CD4-positive, alpha-beta T cell treated with Interleukin-10 for 1 hour (primary cell): Measurements from ENCODE around the gene ARSD.
A peak's percentile ranks its signal among the peaks of the same experiment; 100 is the strongest.
"Not testable (repeated sequence)": the region's sequence is repeated elsewhere in the genome, so short reads cannot be mapped to it uniquely, and the experiment has no call there.

Experiments
- DNase-seq: peaks from one replicate; pipeline ENCODE4 v3.0.0-alpha.2; 2020

Gene ARSD, protein sequence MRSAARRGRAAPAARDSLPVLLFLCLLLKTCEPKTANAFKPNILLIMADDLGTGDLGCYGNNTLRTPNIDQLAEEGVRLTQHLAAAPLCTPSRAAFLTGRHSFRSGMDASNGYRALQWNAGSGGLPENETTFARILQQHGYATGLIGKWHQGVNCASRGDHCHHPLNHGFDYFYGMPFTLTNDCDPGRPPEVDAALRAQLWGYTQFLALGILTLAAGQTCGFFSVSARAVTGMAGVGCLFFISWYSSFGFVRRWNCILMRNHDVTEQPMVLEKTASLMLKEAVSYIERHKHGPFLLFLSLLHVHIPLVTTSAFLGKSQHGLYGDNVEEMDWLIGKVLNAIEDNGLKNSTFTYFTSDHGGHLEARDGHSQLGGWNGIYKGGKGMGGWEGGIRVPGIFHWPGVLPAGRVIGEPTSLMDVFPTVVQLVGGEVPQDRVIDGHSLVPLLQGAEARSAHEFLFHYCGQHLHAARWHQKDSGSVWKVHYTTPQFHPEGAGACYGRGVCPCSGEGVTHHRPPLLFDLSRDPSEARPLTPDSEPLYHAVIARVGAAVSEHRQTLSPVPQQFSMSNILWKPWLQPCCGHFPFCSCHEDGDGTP

GRCh38 chrX:2928583-2929434 lies at the start of gene ARSD:
Gene ARSD, minus strand, starts transcription at chrX:2929339. Its CDS starts 64 bp downstream, at chrX:2929275.
- peak; percentile 53 for DNase-seq

DNA sequence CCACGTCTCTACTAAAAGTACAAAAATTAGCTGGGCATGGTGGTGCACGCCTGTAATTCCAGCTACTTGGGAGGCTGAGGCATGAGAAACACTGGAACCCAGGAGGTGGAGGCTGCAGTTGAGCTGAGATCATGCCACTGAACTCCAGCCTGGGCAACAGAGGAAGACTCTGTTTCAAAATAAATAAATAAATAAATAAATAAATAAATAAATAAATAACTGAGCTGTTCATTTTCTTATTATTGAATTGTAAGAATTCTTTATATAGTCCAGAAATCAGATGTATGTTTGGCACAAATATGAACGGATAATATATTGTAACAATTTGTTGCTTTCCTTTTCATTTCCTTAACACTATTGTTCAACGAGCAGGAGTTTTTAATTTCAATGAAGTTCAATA lies 49.5 kb upstream of the ARSD start:
- not testable (repeated sequence) for DNase-seq

GRCh38 chrX:2974961-2975360 lies 45.8 kb upstream of the ARSD start:
- DNase-seq, result no peak

- DNase-seq, result no peak
Observed at GRCh38 chrX:2972391-2972790, 43.3 kb upstream of the ARSD start.

GRCh38 chrX:2969021-2969420 lies 39.9 kb upstream of the ARSD start:
- DNase-seq, result no peak

- DNase-seq, result peak; percentile 1
Observed at GRCh38 chrX:2967998-2968909, 39.1 kb upstream of the ARSD start.

DNA sequence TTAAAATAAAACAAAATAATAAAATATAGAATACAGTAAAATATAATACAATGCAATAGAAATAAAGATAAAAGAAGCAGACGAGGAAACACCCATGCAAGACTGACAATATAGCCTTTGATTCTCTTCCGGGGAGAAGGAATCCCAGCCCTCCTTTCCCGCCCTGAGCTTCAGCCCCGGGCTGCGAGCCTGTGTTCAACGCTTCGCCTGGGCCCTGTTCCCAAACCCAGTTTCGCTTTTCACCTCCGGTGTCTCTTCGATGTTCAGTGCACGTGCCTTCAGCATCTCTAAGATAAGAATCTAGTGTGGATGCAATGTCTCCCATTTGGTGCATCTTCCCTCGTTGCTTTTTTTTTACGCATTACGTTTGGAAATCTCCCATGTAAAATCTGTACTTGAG lies 38.4 kb upstream of the ARSD start:
- DNase-seq, result no peak

DNA sequence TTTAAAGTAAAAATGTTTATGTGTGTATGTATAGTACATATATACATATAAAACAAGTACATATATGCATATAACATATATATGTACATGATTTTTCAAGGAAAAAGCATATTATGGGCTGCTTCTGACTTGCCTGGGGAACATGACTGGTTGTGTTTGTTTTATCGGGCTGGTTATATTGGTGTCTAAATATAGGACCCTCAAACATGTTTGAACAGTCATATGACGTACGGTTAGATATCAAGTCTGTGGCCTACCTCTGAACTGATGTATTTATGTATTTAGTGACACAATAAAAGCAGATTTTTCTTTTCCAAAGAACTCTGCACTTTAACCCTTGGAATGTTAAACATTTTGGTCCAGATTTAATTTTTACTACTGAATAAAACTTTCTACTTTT lies 37.9 kb upstream of the ARSD start:
- DNase-seq, result no peak

GRCh38 chrX:2965965-2966364 lies 36.8 kb upstream of the ARSD start:
- no peak for DNase-seq

DNA sequence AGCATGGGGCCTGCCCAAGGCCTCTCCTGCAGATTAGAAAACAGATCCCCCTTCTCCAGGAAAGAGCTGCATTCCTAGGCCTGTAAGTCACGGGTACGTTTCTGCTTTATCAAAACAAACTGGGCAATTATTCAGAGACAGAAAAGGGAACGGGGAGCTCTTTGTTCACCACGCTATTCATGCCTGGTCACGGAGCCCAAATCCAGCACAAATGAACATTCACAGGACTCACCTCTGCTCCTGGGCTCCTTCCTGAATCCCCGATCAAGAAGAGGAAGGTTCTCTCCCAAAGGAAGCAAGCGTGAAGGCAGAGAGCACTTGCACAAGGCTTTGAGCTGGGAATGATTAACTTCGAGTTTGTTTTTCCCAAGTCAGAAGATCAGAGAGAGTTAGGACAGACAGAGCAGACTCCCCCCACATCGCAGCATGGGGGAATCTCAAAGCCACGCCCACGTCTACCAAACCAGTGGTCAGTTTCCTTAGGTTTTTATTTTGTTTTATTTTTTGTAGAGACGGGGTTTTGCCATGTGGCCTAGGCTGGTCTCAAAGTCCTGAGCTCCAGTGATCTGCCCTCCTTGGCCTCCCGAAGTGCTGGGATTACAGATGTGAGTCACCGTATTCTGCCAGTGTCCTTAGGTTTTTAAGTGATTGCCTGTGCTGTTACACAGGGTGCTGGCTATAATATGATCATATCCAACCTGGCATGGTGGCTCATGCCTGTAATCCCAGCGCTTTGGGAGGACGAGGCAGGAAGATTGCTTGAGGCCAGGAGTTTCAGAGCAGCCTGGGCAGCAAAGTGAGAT lies 35.1 kb upstream of the ARSD start:
- DNase-seq, result not testable (repeated sequence)

- not testable (repeated sequence) for DNase-seq
Observed at GRCh38 chrX:2963449-2963848, 34.3 kb upstream of the ARSD start.

DNA sequence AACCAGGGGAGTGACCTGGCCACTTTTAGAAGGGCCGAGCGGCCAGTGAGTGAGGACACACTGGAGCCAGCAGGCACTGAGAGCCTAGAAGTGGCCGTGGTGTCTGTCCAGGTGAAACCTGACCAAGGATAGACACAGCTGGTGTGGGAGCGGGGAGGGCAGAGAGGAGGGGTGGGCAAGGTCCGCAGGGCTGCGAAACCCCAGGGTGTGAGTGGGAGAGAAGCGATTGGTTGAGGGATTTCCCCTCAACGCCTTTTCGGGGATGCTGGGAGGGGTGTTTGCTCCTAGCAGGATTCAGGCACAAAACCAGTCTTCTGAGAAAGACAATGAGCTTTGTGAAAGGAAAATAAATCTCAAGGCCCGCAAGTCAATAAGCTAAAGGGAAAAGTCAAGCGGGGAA lies 33.2 kb upstream of the ARSD start:
- no peak for DNase-seq

- no peak for DNase-seq
Observed at GRCh38 chrX:2960861-2961515, 31.8 kb upstream of the ARSD start.

- no peak for DNase-seq
Observed at GRCh38 chrX:2958199-2958598, 29.1 kb upstream of the ARSD start.

- no peak for DNase-seq
Observed at GRCh38 chrX:2955838-2956237, 26.7 kb upstream of the ARSD start.

GRCh38 chrX:2955281-2955680 lies 26.1 kb upstream of the ARSD start:
- no peak for DNase-seq

DNA sequence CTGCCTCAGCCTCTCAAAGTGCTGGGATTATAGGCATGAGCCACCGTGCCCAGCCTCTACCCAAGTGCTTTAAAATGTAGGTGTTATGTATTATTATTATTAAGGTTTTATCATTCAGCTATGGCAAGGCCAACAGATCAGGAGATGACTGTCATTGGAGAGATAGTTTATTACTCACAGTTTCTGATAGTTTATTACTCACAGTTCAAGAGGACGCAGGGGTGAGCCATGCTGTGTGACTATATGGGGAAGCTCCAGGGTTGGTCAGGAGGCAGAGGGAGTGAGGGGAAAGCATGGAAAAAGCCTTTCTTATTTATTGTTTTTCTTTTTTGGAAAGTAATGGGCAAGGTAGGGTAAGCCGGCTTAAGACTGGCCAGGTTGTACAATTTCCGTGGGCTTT lies 25.4 kb upstream of the ARSD start:
- DNase-seq, result no peak

GRCh38 chrX:2937942-2938341 lies 8.8 kb upstream of the ARSD start:
- DNase-seq, result not testable (repeated sequence)

DNA sequence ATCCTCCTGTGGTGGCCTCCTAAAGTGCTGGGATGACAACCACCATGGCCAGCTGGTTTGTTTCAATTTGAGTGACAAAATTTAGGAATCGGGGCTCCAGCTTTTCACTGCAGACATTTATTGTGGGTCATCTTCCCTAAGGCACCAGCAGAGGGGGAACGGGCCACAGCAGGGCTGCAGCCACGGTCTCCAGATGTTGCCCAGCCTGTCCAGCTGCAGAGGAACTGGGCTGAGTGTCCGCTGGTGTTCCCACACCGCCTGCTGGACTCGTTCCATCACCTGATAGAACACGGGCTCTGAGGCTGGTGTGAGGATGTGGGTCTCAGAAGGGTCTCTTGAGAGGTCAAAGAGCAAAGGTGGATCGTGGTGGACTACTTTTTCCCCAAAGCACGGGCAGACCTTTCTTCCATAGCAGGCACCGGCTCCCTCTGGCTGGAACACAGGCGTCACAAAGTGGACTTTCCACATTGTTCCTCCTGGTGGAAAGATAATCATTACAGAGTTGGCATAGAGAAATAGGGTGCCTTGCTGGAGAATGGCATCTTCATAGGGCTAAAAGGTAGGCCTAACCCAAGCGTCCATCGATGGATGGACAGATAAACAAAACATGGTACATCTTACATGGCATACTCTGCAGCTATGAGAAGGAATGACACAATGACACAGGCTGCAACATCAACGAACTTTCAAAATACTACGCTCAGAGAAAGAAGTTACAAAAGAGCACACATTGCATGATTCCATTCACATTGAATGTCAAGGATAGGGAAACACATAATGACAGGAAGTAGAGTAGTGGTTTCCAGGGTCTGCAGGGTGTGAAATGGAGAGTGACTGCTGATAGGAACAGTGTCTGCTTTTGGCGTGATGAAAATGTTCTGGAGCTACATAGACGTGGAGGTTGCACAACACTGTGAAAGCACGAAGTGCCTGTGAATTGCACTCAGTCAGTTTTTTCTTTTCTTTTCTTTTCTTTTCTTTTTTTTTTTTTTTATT lies 5.9 kb upstream of the ARSD start:
- DNase-seq, result no peak
